Uterus (tissue), 2 donors: ENCODE results near the gene WDSUB1.

ENCODE experiments used
- CTCF ChIP-seq, 4 experiments: fragments of 200-600 bp in 2 of 4; fragments of 450-650 bp in 2 of 4; sonication (generic) in 2 of 4; IDR thresholded peaks; one replicate each; pipeline ENCODE4 v1.5.1; 2016 to 2019; ENCODE audit warnings: antibody characterized with exemption in 4 of 4, mild to moderate bottlenecking in 2 of 4, moderate library complexity in 1 of 4
- POLR2A ChIP-seq, 2 donors: fragments of 450-650 bp; IDR thresholded peaks; one replicate each; pipeline ENCODE4 v1.6.1; 2016; ENCODE audit warnings: antibody characterized with exemption in 2 of 2, mild to moderate bottlenecking in 1 of 2, moderate library complexity in 1 of 2

- TF ChIP-seq CTCF (IDR thresholded peaks at IDR 0.05), result no peak
- no peak for TF ChIP-seq POLR2A (IDR thresholded peaks at IDR 0.05)
These were observed 1.1 kb downstream of the WDSUB1 start for GRCh38 chr2:159285433-159285832.
